T-helper 1 cell treated with Interleukin-12 subunit alpha and Interleukin-12 subunit beta and Interleukin-4 antibody, amounts not matched to agents 30 μg/mL and 1 μg/mL, for 36 hours (primary cell): ENCODE measurements around the gene PPID.
"Not testable (repeated sequence)": the region's sequence is repeated elsewhere in the genome, so short reads cannot be mapped to it uniquely, and the experiment has no call there.

Source experiments
- H3K27ac Mint-ChIP-seq: one replicate; pipeline ENCODE4 v1.8.0; 2021; ENCODE audit warnings: mild to moderate bottlenecking, mixed read lengths
- H3K27me3 Mint-ChIP-seq: one replicate; pipeline ENCODE4 v1.8.0; 2021; ENCODE audit warnings: low read depth, mixed read lengths
- H3K36me3 Mint-ChIP-seq: one replicate; pipeline ENCODE4 v1.8.0; 2021; ENCODE audit warnings: low read depth, mixed read lengths
- H3K4me1 Mint-ChIP-seq: one replicate; pipeline ENCODE4 v1.8.0; 2021; ENCODE audit warnings: low read depth, mixed read lengths
- H3K4me3 Mint-ChIP-seq: one replicate; pipeline ENCODE4 v1.8.0; 2021; ENCODE audit warnings: mild to moderate bottlenecking, moderate library complexity, mixed read lengths
- H3K9me3 Mint-ChIP-seq: one replicate; pipeline ENCODE4 v1.8.0; 2021; ENCODE audit warnings: mixed read lengths

Gene PPID

GRCh38 chr4:158666892-158667291 lies 56.3 kb downstream of the PPID start:
- H3K9me3 Mint-ChIP-seq = no peaks in the 10 kb centered on the region
- H3K4me3 Mint-ChIP-seq = no peak overlapping the region
- H3K36me3 Mint-ChIP-seq = peaks cover 15% of the 10 kb centered on the region
- H3K27me3 Mint-ChIP-seq = no peaks in the 10 kb centered on the region
- no peak overlapping the region for H3K27ac Mint-ChIP-seq
- H3K4me1 Mint-ChIP-seq = peaks cover 20% of the 10 kb centered on the region

DNA sequence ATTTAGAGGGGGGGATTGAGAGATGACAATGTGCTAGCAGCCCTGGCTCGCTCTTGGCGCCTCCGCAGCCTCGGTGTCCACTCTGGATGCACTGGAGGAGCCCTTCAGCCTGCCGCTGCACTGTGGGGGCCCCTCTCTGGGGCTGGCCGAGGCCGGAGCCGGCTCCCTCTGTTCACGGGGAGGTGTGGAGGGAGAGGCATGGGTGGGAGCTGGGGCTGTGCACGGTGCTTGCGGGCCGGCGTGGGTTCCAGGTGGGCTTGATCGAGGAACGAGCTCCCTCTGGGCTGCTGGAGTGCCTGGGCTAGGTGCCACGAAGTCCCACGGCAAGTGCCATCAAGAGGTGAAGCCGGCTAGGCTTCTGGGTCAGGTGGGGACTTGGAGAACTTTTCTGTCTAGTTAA lies 58.4 kb downstream of the PPID start:
- H3K9me3 Mint-ChIP-seq = no peaks in the 10 kb centered on the region
- peaks cover 9% of the 10 kb centered on the region for H3K4me1 Mint-ChIP-seq

GRCh38 chr4:158663707-158664625 lies 59.2 kb downstream of the PPID start:
- H3K4me1 Mint-ChIP-seq, H3K4me3 Mint-ChIP-seq, H3K27ac Mint-ChIP-seq, H3K27me3 Mint-ChIP-seq, H3K9me3 Mint-ChIP-seq: not testable (repeated sequence)
- H3K36me3 Mint-ChIP-seq = peaks cover 15% of the 10 kb centered on the region

More for the DNA sequence above, 58.4 kb downstream of the PPID start:
- Mint-ChIP-seq H3K27ac (no peak overlapping the region), H3K27me3 (no peaks in the 10 kb centered on the region), H3K4me3 (no peak overlapping the region), H3K36me3 (peaks cover 15% of the 10 kb centered on the region)

GRCh38 chr4:158663255-158663654 lies 59.9 kb downstream of the PPID start:
- not testable (repeated sequence) for H3K27me3 Mint-ChIP-seq, H3K9me3 Mint-ChIP-seq, H3K27ac Mint-ChIP-seq, H3K4me1 Mint-ChIP-seq, H3K4me3 Mint-ChIP-seq
- H3K36me3 Mint-ChIP-seq = peaks cover 11% of the 10 kb centered on the region
